Renal pelvis (tissue), 4 donors: ENCODE results near the gene POU2AF1. TPM values are rescaled to one million over a fixed set of nuclear protein-coding genes. Genes with fewer than 3 reads are reported as not detected.
"Not testable (repeated sequence)": the region's sequence is repeated elsewhere in the genome, so short reads cannot be mapped to it uniquely, and the experiment has no call there.

Experiments
- DNase-seq: peaks from one replicate; pipeline ENCODE4 v3.0.0-alpha.2; 2013
- polyA plus RNA-seq, 3 donors: library from polyadenylated mRNA; unstranded; fragments of 120-200 nt; gene quantifications; one replicate each; pipeline ENCODE4 v1.2.1, GENCODE V29; 2013; ENCODE audit not compliant: insufficient read length in 3 of 3

Gene POU2AF1
- polyA plus RNA-seq, 3 donors = 0.55 to 1.6 (median 0.56) TPM

- DNase-seq = no peak
These were observed 58.1 kb downstream of the POU2AF1 start for GRCh38 chr11:111320728-111321568.

GRCh38 chr11:111320199-111320598 lies 58.9 kb downstream of the POU2AF1 start:
- DNase-seq = not testable (repeated sequence)

DNA sequence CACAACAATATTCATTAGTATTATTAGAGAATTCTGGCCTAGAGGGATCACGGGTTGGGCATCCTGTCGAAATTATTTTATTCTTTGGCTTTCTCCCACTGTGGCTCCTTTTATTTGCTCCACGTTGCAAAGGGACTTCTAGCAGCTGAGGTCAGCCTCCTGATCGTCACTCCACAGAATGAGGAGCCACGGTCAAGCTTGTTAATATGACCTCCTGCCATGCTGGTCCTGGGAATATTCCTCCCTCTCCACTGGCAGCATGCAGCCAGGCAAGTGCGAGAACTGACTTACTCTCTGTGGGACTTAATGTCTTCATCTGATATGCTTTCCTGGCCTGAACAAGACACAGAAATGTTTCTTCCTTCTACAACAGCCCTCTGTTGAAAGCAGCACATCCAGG lies 59.8 kb downstream of the POU2AF1 start:
- no peak for DNase-seq

- no peak for DNase-seq
These were observed 67.0 kb downstream of the POU2AF1 start for GRCh38 chr11:111312076-111312475.

- no peak for DNase-seq
These were observed 68.4 kb downstream of the POU2AF1 start for GRCh38 chr11:111310723-111311122.

GRCh38 chr11:111310088-111310487 lies 69.0 kb downstream of the POU2AF1 start:
- DNase-seq = no peak

GRCh38 chr11:111309215-111309915 lies 69.7 kb downstream of the POU2AF1 start:
- no peak for DNase-seq

DNA sequence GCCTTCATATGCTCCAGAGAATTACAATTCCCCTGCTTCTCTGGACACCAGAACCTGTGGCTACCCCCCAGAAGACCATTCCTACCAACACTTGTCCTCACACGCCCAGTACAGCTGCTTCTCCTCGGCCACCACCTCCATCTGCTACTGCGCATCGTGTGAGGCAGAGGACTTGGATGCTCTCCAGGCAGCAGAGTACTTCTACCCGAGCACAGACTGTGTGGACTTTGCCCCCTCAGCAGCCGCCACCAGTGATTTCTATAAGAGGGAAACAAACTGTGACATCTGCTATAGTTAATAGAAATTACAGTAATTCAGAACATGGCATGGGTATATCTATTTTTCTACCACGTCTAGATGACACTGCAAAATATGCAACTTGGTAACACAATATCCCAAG lies 70.9 kb downstream of the POU2AF1 start:
- DNase-seq = no peak

DNA sequence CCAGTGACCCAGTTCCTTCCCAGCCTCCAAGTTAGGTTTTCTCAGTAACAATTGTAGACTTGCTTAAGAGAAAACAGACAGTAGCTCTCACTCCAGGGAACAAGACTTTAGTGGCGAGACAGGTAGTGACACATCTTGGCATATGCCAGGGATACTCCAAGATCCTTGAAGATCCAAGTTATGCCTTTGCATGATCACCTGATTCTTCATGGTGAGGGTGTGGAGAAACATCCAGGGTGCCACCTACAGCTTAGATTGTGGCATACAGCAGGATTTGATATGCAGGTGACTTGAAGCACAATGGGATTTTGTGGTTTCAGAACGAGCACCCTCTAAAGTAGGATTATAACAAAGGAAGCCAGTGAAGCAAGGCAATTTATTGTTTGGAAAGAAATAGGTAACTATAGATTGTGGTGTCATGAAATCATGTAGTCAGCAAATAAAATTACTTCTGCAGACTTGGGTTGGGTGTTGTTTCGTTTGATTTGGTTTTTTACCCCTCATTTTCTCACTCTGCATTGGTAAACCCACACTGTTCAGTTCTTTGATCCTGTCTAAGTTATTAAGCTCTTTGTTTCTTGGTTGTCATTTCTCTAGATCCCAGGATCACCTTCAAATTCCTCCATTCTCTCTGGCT lies 71.5 kb downstream of the POU2AF1 start:
- no peak for DNase-seq

- DNase-seq = no peak
These were observed 72.8 kb downstream of the POU2AF1 start for GRCh38 chr11:111306321-111306720.

DNA sequence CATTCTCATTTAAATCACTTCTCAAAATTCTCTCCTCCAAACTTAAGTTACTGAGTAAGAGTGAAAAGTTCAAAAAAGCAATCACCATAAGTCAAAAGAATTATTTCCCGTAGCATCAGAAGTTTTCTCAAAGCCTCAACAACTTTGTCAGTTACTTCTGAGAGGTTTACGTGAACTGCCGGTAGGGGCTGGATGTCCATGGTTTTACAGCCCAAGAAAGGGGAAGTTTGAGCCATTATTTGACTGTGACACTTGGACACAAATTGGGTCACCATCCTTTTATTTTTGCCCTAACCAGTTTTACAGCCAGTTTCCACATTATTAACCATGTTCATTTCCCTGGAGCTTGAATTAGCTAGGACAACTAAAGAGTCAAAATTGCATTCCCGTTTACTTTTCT lies 73.2 kb downstream of the POU2AF1 start:
- no peak for DNase-seq

DNA sequence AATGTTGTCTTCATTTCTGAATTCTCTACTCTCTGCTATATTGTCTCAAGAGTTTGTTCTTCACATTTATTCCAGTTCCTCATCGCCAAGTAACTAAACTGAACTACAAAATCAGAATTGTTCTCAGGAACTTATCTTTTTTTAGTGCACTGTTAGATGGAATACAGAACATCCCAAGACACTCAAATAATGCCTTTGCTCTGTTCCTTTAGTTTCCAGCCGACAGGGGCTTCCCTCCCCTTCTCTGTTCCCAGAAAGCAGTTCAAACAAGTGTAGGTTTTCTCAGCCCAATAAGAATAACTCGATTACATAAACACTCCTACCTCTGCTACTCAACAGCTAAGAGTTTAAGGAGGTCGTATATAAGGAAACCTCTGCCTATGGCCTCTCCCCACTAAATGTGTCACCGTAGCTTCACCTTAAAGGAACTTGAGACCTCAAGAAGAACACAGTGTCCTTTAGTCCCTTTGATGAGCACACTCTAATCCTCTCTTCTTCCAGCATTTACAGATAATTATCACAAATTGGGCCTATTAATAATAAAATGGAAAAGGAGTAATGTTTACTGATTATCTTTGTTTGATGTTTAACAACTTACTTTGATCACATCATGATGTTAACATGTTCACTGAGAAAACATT lies 73.8 kb downstream of the POU2AF1 start:
- no peak for DNase-seq

DNA sequence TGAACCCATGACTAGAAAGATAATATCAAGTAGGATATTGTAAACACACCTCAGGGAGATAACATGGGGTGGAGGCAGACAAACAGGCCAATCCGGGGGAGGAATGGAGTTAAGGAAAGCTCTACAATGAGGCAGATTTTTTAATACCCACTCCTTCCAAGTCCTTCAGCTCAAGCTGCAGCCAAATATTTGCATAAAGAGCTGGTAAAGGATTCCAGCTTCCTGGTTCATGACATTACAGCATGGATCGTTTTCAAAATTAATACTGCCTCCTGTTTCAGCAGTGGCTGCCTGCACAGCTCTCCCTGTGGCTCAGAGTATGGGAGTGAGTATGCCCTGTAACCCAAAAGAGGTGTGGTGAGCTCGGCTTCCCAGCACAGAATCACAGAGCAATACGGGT lies 75.6 kb downstream of the POU2AF1 start:
- DNase-seq = no peak

GRCh38 chr11:111302298-111302697 lies 76.8 kb downstream of the POU2AF1 start:
- DNase-seq = no peak

Other genes with a start within 250 kb of the POU2AF1 start
- not detected for gene POU2AF2, start 133.6 kb downstream of the POU2AF1 start, polyA plus RNA-seq
- 1 to 10 TPM; 8.9 to 9.7 (median 9.0) TPM for gene POU2AF3, start 80.7 kb downstream of the POU2AF1 start, polyA plus RNA-seq
- not detected for gene BTG4, start 133.1 kb upstream of the POU2AF1 start, polyA plus RNA-seq
- under 1 TPM; 0.06 to 0.09 (median 0.08) TPM for gene HOATZ, start 135.5 kb upstream of the POU2AF1 start, polyA plus RNA-seq
- 1 to 10 TPM; 6.4 to 7.6 (median 7.1) TPM for gene LAYN, start 161.4 kb upstream of the POU2AF1 start, polyA plus RNA-seq
- gene SIK2, start 223.2 kb upstream of the POU2AF1 start, polyA plus RNA-seq = 10 to 100 TPM; 20.0 to 24.7 (median 23.9) TPM